Hematopoietic multipotent progenitor cell treated with erythropoietin and hydrocortisone succinate and interleukin-3 and kit ligand, for 4 days (in vitro differentiated cells): ENCODE data around the gene CMPK2.
"Not testable (repeated sequence)": the region's sequence is repeated elsewhere in the genome, so short reads cannot be mapped to it uniquely, and the experiment has no call there.

Experiments used
- DNase-seq: peaks from one replicate; pipeline ENCODE4 v3.0.0-alpha.2; 2015

CMPK2 gene

GRCh38 chr2:6880200-6880733 lies 14.6 kb upstream of the CMPK2 start:
- DNase-seq = peak; percentile 98

DNA sequence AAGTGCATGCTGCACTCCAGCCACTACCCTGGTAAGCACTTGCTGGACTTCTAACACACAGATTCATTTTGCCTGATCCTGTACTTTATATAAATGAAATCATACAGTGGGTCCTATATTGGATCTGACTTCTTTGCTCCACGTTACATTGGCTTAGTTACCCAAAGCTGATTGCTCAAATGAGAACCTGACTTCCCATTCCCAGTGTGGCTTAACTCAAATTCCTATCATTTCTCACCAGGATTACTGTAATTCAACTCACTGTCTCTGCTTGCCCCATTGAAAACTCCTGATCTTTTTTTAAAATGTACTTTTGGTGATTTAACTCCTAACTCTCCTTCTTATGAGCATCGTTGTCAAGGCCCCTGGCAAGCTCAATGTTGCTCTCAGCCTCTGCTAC lies 13.3 kb upstream of the CMPK2 start:
- DNase-seq = no peak

DNA sequence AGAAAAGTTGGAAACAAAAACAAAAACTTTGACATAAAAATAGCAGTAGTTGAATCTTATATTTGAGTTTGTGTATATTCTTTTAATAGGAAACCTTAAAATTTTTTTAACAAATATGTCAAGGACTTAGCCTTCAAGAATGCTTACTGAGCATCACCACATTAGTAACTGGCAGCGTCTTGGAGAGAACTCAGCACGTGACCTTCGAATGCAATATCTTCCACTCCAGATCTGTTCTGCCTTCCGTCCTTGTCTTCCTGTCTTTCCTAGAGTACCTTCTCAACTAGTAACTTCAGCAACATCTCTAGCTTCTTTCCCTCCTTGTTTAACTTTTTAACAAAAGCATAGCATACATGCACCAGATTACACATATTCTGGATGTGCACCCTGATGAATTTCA lies 12.8 kb upstream of the CMPK2 start:
- DNase-seq = peak; percentile 75

GRCh38 chr2:6877402-6878304 lies 11.9 kb upstream of the CMPK2 start, which contains the start of gene RSAD2:
TSS of gene RSAD2 (plus strand) at chr2:6877777. CDS start at chr2:6877801, 24 bp downstream.
- DNase-seq = peak; percentile 85

GRCh38 chr2:6876309-6876708 lies 10.6 kb upstream of the CMPK2 start:
- peak; percentile 61 for DNase-seq

DNA sequence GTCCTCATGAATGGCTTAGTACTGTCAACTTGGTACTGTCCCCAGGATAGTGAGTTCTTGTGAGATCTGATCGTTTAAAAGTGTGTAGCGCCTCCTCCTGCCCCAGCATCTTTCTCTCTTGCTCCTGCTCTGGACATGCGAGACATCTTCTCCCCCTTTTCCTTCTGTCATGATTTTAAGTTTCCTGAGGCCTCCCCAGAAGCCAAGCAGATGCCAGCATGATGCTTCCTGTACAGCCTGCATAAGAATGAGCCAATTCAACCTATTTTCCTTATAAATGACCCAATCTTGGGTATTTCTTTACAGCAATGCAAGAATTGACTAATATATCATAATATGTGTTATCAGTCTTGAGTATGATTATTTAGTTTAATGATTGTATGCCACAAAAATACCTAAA lies 8.3 kb upstream of the CMPK2 start:
- no peak for DNase-seq

GRCh38 chr2:6872394-6872793 lies 6.7 kb upstream of the CMPK2 start:
- DNase-seq = peak; percentile 81

- DNase-seq = no peak
Observed at GRCh38 chr2:6866982-6867381, 1.3 kb upstream of the CMPK2 start.

GRCh38 chr2:6866275-6866671 lies 566 bp upstream of the CMPK2 start:
- DNase-seq = peak; percentile 85

- DNase-seq = peak; percentile 77
Observed at GRCh38 chr2:6864923-6865345, 773 bp downstream of the CMPK2 start.

DNA sequence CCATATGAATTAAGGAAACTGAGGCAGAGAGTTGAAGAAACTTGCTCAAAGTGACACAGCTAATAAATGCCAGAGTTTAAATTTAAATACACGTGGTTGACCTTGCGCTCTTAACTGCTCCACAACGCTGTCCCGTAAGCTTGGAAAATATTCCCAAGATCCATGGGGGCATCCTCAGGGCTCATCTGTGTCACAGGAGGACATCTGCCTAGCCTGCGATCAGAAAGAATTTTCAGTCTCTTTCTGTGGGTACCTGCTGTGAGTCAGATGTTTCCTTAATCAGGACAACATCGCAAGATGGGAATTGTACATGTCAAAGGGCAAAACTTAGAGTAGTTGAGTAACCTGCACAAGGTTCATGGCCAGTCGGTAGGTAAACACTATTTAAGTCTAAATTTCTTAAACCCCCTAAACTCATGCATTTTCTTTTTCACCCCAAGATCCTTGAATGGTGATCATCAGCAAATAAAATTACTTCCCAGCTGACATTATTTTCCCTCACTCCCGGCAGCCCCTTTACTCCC lies 1.4 kb downstream of the CMPK2 start:
- DNase-seq = no peak

- peak; percentile 72 for DNase-seq
Observed at GRCh38 chr2:6863792-6864191, 1.9 kb downstream of the CMPK2 start.

GRCh38 chr2:6860296-6860695 lies 5.4 kb downstream of the CMPK2 start:
- DNase-seq = no peak

DNA sequence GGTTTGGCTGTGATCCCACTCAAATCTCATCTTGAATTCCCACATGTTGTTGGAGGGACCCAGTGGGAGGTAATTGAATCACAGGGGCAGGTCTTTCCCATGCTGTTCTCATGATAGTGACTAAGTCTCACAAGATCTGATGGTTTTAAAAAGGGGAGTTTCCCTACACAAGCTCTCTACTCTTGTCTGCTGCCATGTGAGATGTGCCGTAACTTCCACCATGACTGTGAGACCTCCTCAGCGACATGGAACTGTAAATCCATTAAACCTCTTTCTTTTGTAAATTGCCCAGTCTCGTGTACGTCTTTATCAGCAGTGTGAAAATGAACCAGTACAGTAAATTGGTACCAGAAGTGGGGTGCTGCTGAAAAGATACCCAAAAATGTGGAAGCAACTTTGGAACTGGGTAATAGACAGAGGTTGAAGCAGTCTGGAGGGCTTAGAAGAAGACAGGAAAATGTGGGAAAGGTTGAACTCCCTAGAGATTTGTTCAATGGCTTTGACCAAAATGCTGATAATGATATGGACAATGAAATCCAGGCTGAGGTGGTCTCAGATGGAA lies 7.2 kb downstream of the CMPK2 start:
- DNase-seq = not testable (repeated sequence)

GRCh38 chr2:6856548-6856920 lies 9.2 kb downstream of the CMPK2 start:
- no peak for DNase-seq

- DNase-seq = no peak
Observed at GRCh38 chr2:6855860-6856547, 9.7 kb downstream of the CMPK2 start.

DNA sequence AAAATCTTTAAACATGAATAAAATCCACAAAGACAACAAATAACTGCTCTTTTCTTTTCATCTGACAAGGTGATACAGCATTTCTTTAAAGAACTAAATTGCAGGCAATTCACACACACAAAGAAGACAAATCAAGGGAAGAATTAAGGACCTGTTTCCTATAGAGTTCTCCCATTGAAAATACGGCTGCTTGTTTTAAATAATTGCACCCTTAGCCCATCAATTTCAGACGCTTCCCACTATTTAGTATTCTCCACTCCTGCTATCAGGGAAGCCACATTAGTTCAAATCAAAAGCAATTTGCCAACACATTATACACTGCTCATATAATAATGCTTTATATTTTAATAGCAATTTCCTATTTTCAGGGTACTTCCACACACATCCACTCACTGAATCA lies 11.3 kb downstream of the CMPK2 start:
- DNase-seq = no peak

GRCh38 chr2:6852195-6852594 lies 13.5 kb downstream of the CMPK2 start:
- DNase-seq = no peak

- peak; percentile 96 for DNase-seq
Observed at GRCh38 chr2:6846967-6847681, 18.6 kb downstream of the CMPK2 start.

DNA sequence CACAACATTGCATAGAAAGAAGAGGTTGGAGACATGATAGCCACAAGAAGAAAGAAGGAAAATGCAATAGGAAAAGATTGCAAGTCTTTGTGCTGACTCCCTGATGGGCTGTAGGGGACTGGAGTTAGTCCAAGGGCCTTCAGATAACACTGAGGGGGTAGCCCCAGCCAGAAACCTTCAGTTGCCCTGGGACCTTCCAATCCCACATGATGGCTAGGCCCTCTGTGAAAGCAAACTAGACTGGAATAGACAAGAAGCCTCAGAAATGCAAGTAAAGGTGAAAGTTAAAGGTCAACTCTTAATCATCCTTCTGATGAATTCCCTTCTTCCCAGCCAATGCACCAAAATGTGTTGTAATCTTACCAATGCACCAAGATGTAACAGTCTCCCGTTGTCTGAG lies 19.2 kb downstream of the CMPK2 start:
- no peak for DNase-seq

- DNase-seq = peak; percentile 53
Observed at GRCh38 chr2:6845903-6846302, 19.8 kb downstream of the CMPK2 start.

DNA sequence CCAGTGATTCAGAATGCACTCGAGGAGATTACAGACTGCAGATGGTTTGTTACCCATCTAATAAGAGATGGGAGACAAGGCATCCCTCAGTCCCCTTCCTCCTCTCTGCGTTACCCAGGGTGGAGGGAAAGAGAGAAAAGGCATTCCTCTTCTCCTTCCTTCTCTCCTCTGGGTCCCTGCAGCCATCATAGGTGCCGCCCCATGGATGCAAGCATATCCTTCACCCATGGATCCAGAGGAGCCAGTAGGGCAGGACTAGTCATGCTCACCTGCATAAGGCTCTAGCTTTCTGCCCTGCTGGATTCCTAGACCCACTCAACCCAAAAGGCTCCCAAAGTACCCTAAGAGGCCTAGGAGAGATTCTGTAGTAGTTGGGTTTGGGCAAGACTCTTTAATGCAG lies 20.4 kb downstream of the CMPK2 start:
- DNase-seq = peak; percentile 61
